Neural progenitor cell (in vitro differentiated cells): ENCODE results near the gene SEMA3E. TPM values are rescaled to one million over a fixed set of nuclear protein-coding genes. Genes with fewer than 3 reads are reported as not detected.
A peak's percentile ranks its signal among the peaks of the same experiment; 100 is the strongest.
"Not testable (repeated sequence)": the region's sequence is repeated elsewhere in the genome, so short reads cannot be mapped to it uniquely, and the experiment has no call there.

Experiments
- DNase-seq: peaks from one replicate; pipeline ENCODE4 v3.0.0-alpha.2; 2016; ENCODE audit warnings: low spot score
- H2AFZ ChIP-seq: fragments of 200-600 bp; sonication (generic); replicated peaks from 2 replicates; pipeline ENCODE4 v1.6.1; 2016; ENCODE audit warnings: antibody characterized with exemption
- H3F3A ChIP-seq: fragments of 200-600 bp; sonication (generic); 2 replicates; pipeline ENCODE4 v1.6.1; 2016; ENCODE audit warnings: antibody characterized with exemption, low read depth
- H3K27ac ChIP-seq: fragments of 200-600 bp; sonication (generic); 2 replicates; pipeline ENCODE4 v1.5.1; 2016; ENCODE audit warnings: mild to moderate bottlenecking
- H3K27me3 ChIP-seq: fragments of 200-600 bp; sonication (generic); 2 replicates; pipeline ENCODE4 v1.6.1; 2016; ENCODE audit warnings: mild to moderate bottlenecking, moderate library complexity
- H3K36me3 ChIP-seq: fragments of 200-600 bp; sonication (generic); 2 replicates; pipeline ENCODE4 v1.5.1; 2016
- H3K4me1 ChIP-seq: fragments of 200-600 bp; sonication (generic); 2 replicates; pipeline ENCODE4 v1.6.1; 2016; ENCODE audit warnings: mixed run types
- H3K4me2 ChIP-seq: fragments of 200-600 bp; sonication (generic); 2 replicates; pipeline ENCODE4 v1.6.1; 2016
- H3K4me3 ChIP-seq: fragments of 200-600 bp; sonication (generic); 2 replicates; pipeline ENCODE4 v1.5.1; 2016
- H3K79me2 ChIP-seq: fragments of 200-600 bp; sonication (generic); 2 replicates; pipeline ENCODE4 v1.6.1; 2016; ENCODE audit warnings: low read depth
- H3K9ac ChIP-seq: fragments of 200-600 bp; sonication (generic); 2 replicates; pipeline ENCODE4 v1.6.1; 2016
- H3K9me3 ChIP-seq: fragments of 200-600 bp; sonication (generic); 2 replicates; pipeline ENCODE4 v1.5.1; 2016; ENCODE audit warnings: low read depth
- H4K20me1 ChIP-seq: fragments of 200-600 bp; sonication (generic); 2 replicates; pipeline ENCODE4 v1.6.1; 2016; ENCODE audit warnings: low read depth
- H3K27ac Mint-ChIP-seq: 3 replicates; pipeline ENCODE4 v1.8.0; 2021; ENCODE audit warnings: mixed read lengths
- H3K27me3 Mint-ChIP-seq: 2 replicates; pipeline ENCODE4 v1.8.0; 2022; ENCODE audit warnings: low read depth, mild to moderate bottlenecking, inconsistent platforms, moderate library complexity, mixed read lengths; ENCODE audit not compliant: insufficient read depth
- H3K36me3 Mint-ChIP-seq: 3 replicates; pipeline ENCODE4 v1.8.0; 2021; ENCODE audit warnings: mixed read lengths
- H3K4me1 Mint-ChIP-seq: 3 replicates; pipeline ENCODE4 v1.8.0; 2021; ENCODE audit warnings: mixed read lengths
- H3K4me3 Mint-ChIP-seq: 3 replicates; pipeline ENCODE4 v1.8.0; 2021; ENCODE audit warnings: mild to moderate bottlenecking, moderate library complexity, mixed read lengths
- H3K9me3 Mint-ChIP-seq: 3 replicates; pipeline ENCODE4 v1.8.0; 2020; ENCODE audit warnings: mixed read lengths
- EZH2 ChIP-seq: fragments of 200-600 bp; sonication (generic); IDR thresholded peaks from 2 replicates; pipeline ENCODE4 v1.6.1; 2017; ENCODE audit warnings: antibody characterized with exemption, mild to moderate bottlenecking, moderate library complexity
- EZH2phosphoT487 ChIP-seq: fragments of 200-600 bp; sonication (generic); IDR thresholded peaks from 2 replicates; pipeline ENCODE4 v1.6.1; 2017; ENCODE audit warnings: antibody characterized with exemption
- total RNA-seq: library from RNA; depleted of rRNA; stranded (reverse); fragments of >200 nt; gene quantifications from 2 replicates; pipeline ENCODE4 v1.2.3, GENCODE V29; 2015; ENCODE audit warnings: low replicate concordance
- TF ChIP-seq, protein P1 (sequence below): fragments of 200-600 bp; sonication (generic); IDR thresholded peaks from 2 replicates; pipeline ENCODE4 v1.5.1; 2017; ENCODE audit warnings: antibody characterized with exemption, mild to moderate bottlenecking

SEMA3E gene
- total RNA-seq, 1 donor from 2014 or later, result 5.5 TPM

DNA sequence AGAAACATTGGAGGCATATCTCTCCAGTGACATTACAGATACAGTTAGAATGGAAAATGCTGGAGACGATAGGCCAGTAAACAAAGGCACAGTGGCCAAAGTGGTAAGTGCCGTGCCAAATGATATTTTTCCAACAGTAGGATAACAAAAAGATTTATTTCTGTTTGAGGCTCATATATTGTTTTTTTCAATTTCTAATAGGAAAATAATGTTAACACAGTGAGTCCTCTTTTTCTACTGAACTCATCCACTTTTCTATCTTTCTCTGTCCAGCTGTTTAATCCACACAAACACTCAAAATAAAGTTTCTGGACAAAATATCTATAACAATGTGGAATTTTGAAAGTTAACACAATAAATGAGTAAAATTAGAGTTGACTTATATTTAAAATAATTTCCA lies 201.3 kb downstream of the SEMA3E start:
- no peaks in the 10 kb centered on the region for H3K9me3 Mint-ChIP-seq
- no peaks in the 10 kb centered on the region for H3K27me3 ChIP-seq
- H3K9me3 ChIP-seq, result no peaks in the 10 kb centered on the region
- peaks cover 25% of the 10 kb centered on the region for H3K4me1 ChIP-seq
- no peak overlapping the region for H3K4me2 ChIP-seq
- DNase-seq, result no peak
- no peak overlapping the region for H3K4me3 Mint-ChIP-seq
- peaks cover 16% of the 10 kb centered on the region for H3F3A ChIP-seq
- H3K79me2 ChIP-seq, result no peaks in the 10 kb centered on the region
- H3K27ac ChIP-seq, result no peak overlapping the region
- peaks cover 3% of the 10 kb centered on the region for H3K36me3 ChIP-seq
- H3K36me3 Mint-ChIP-seq, result no peaks in the 10 kb centered on the region
- H4K20me1 ChIP-seq, result no peaks in the 10 kb centered on the region
- no peak overlapping the region for H3K4me3 ChIP-seq
- H3K9ac ChIP-seq, result no peak overlapping the region
- H3K4me1 Mint-ChIP-seq, result peaks cover 8% of the 10 kb centered on the region
- no peak for TF ChIP-seq EZH2
- no peak overlapping the region for H3K27ac Mint-ChIP-seq
- H3K27me3 Mint-ChIP-seq, result no peaks in the 10 kb centered on the region
- H2AFZ ChIP-seq, result peak overlapping the region; percentile 48

DNA sequence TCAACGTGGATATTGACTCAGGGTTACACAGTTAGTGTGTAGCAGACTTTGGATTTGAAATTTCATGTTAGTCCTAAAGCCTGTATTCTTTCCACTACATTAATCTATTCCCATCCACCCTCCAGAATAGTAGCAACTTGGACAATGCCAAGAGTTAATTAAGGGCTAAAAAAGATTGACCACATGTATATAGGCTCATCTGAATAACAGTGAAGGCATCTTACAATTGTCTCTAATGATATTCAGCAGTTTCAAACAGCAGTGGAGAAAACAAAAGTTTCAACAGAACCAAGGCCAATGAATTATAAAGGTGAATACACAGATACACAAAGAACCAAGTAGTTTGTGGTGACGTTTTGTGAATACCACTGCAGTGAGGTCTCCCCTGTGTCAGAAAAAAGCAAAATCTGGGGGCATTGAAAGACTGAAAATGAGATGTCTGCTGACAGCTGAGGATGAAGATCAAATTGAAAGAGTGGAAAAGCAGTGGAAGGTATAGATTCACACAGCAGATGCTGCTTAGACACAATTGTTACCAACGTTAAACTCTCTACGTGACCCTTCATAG lies 202.8 kb downstream of the SEMA3E start:
- H3K27ac ChIP-seq, result no peak overlapping the region

DNA sequence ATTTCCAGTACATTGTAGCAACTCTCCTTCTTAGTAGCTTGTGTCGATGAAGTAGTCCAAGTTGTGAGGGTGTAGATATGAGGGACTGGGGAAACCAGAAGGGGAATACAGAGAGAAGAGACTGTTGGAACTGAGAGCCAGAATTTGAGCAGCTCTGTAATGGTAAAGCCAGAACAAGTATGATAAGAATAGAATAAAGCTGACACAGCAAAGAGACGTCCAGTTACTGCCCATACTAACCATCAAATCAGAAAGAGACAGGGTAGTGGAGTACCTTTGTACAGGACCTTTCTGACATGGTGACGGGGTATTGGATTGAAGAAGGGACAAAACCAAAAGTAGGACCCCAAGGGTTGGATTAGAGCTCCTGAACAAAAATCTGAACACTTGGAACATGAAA lies 206.0 kb downstream of the SEMA3E start:
- Mint-ChIP-seq H3K27ac (no peak overlapping the region), H3K36me3 (no peaks in the 10 kb centered on the region), H3K4me3 (no peak overlapping the region), H3K27me3 (no peaks in the 10 kb centered on the region), H3K9me3 (no peaks in the 10 kb centered on the region), H3K4me1 (peaks cover 14% of the 10 kb centered on the region)
- H3K27me3 ChIP-seq, result no peaks in the 10 kb centered on the region
- TF ChIP-seq, protein P1, sequence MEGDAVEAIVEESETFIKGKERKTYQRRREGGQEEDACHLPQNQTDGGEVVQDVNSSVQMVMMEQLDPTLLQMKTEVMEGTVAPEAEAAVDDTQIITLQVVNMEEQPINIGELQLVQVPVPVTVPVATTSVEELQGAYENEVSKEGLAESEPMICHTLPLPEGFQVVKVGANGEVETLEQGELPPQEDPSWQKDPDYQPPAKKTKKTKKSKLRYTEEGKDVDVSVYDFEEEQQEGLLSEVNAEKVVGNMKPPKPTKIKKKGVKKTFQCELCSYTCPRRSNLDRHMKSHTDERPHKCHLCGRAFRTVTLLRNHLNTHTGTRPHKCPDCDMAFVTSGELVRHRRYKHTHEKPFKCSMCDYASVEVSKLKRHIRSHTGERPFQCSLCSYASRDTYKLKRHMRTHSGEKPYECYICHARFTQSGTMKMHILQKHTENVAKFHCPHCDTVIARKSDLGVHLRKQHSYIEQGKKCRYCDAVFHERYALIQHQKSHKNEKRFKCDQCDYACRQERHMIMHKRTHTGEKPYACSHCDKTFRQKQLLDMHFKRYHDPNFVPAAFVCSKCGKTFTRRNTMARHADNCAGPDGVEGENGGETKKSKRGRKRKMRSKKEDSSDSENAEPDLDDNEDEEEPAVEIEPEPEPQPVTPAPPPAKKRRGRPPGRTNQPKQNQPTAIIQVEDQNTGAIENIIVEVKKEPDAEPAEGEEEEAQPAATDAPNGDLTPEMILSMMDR, result no peak
- no peak for TF ChIP-seq EZH2phosphoT487
- no peak for TF ChIP-seq EZH2
- DNase-seq, result no peak
- peaks cover 16% of the 10 kb centered on the region for H3K4me1 ChIP-seq
- no peak overlapping the region for H3K27ac ChIP-seq
- H3K4me3 ChIP-seq, result no peak overlapping the region
- no peaks in the 10 kb centered on the region for H3K9me3 ChIP-seq
- no peaks in the 10 kb centered on the region for H3K36me3 ChIP-seq
- no peaks in the 10 kb centered on the region for H3F3A ChIP-seq
- H2AFZ ChIP-seq, result peak overlapping the region; percentile 24
- H4K20me1 ChIP-seq, result no peaks in the 10 kb centered on the region
- H3K9ac ChIP-seq, result no peak overlapping the region
- H3K4me2 ChIP-seq, result no peak overlapping the region
- H3K79me2 ChIP-seq, result no peaks in the 10 kb centered on the region

More for the DNA sequence above, 202.8 kb downstream of the SEMA3E start:
- no peaks in the 10 kb centered on the region for H3K9me3 ChIP-seq
- no peaks in the 10 kb centered on the region for H4K20me1 ChIP-seq
- peak overlapping the region; percentile 69 for H2AFZ ChIP-seq
- TF ChIP-seq EZH2, result no peak
- TF ChIP-seq, protein P1, result no peak
- no peak for TF ChIP-seq EZH2phosphoT487
- H3K27me3 Mint-ChIP-seq, result no peaks in the 10 kb centered on the region
- H3K4me3 ChIP-seq, result no peak overlapping the region
- H3K27ac Mint-ChIP-seq, result no peak overlapping the region
- H3K4me2 ChIP-seq, result peak overlapping the region; percentile 18
- no peak overlapping the region for H3K4me3 Mint-ChIP-seq
- H3K9me3 Mint-ChIP-seq, result no peaks in the 10 kb centered on the region
- peaks cover 1% of the 10 kb centered on the region for H3F3A ChIP-seq
- H3K4me1 Mint-ChIP-seq, result no peaks in the 10 kb centered on the region
- H3K27me3 ChIP-seq, result no peaks in the 10 kb centered on the region
- no peak for DNase-seq
- no peaks in the 10 kb centered on the region for H3K36me3 Mint-ChIP-seq
- peaks cover 10% of the 10 kb centered on the region for H3K4me1 ChIP-seq
- H3K79me2 ChIP-seq, result no peaks in the 10 kb centered on the region
- H3K9ac ChIP-seq, result no peak overlapping the region
- peaks cover 3% of the 10 kb centered on the region for H3K36me3 ChIP-seq

DNA sequence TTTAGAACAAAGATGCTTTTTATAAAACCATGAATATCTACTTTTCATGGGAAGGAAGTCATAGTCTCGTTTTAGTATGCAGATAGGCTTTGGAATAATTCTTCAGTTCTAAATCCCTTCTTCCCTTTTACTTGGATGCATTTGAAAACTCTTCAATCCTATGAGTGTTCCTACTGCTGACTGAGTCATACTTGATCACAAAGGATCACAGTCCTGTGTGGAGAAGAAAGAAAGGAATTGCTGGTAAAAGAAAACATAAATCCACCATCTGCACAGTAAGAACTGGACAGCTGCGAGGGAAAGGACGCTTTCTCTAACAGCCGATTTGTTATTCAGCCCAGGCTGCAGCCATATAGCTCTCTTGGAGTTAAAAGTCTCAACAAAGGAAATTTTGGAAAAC lies 209.9 kb downstream of the SEMA3E start:
- Mint-ChIP-seq H3K9me3 (peaks cover 4% of the 10 kb centered on the region), H3K4me1 (peaks cover 14% of the 10 kb centered on the region), H3K4me3 (no peak overlapping the region), H3K27ac (peak overlapping the region; percentile 48), H3K36me3 (no peaks in the 10 kb centered on the region), H3K27me3 (no peaks in the 10 kb centered on the region)
- Histone ChIP-seq H3K9ac (no peak overlapping the region), H3K79me2 (no peaks in the 10 kb centered on the region), H3K4me2 (no peak overlapping the region), H3F3A (no peaks in the 10 kb centered on the region), H4K20me1 (no peaks in the 10 kb centered on the region), H2AFZ (peak overlapping the region; percentile 51), H3K9me3 (no peaks in the 10 kb centered on the region), H3K36me3 (no peaks in the 10 kb centered on the region), H3K4me3 (no peak overlapping the region), H3K4me1 (peaks cover 8% of the 10 kb centered on the region), H3K27me3 (no peaks in the 10 kb centered on the region), H3K27ac (no peak overlapping the region)
- no peak for DNase-seq
- TF ChIP-seq, protein P1, result no peak
- no peak for TF ChIP-seq EZH2
- no peak for TF ChIP-seq EZH2phosphoT487

DNA sequence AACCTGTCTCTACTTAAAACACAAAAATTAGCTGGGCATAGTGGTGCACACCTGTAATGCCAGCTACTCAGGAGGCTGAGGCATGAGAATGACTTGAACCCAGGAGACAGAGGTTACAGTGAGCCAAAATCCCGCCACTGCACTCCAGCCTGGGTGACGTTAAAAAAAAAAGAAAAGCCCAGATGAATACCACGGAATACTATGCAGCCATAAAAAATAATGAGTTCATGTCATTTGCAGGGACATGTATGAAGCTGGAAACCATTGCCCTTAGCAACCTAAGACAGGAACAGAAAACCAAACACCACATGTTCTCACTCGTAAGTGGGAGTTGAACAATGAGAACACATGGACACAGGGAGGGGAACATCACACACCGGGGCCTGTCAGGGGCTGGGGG lies 218.7 kb downstream of the SEMA3E start:
- H3K27me3 Mint-ChIP-seq, H3K4me3 ChIP-seq, H3K9ac ChIP-seq, H3K36me3 ChIP-seq, H3K4me2 ChIP-seq, H3K36me3 Mint-ChIP-seq, H3F3A ChIP-seq, H4K20me1 ChIP-seq, H3K27ac ChIP-seq, H3K27ac Mint-ChIP-seq, H3K79me2 ChIP-seq, H3K9me3 Mint-ChIP-seq, DNase-seq, H3K9me3 ChIP-seq, H2AFZ ChIP-seq, H3K27me3 ChIP-seq, H3K4me3 Mint-ChIP-seq: not testable (repeated sequence)
- peaks cover 23% of the 10 kb centered on the region for H3K4me1 ChIP-seq
- H3K4me1 Mint-ChIP-seq, result peaks cover 23% of the 10 kb centered on the region
